ENCODE data around the gene VPS39.

DNA sequence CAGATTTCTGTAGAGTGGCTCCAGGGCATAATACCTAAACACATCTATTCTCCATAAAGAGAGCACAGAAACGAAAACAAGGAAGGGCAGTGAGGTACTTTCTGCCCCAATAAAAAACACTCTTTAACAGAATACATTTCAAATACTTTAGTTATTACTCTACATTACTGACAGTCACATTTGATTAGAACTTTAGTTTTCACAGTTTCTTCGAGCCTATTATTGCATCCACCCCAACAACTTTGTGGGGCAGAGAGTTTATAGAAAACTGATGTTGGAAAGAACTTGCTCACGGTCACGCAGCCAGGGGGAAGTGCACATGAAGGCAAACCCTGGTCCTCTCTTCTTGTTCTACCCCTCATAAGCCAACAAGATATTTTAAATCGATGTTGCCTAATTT, 9.0 kb downstream of the VPS39 start:
- TF ChIP-seq, protein P1, sequence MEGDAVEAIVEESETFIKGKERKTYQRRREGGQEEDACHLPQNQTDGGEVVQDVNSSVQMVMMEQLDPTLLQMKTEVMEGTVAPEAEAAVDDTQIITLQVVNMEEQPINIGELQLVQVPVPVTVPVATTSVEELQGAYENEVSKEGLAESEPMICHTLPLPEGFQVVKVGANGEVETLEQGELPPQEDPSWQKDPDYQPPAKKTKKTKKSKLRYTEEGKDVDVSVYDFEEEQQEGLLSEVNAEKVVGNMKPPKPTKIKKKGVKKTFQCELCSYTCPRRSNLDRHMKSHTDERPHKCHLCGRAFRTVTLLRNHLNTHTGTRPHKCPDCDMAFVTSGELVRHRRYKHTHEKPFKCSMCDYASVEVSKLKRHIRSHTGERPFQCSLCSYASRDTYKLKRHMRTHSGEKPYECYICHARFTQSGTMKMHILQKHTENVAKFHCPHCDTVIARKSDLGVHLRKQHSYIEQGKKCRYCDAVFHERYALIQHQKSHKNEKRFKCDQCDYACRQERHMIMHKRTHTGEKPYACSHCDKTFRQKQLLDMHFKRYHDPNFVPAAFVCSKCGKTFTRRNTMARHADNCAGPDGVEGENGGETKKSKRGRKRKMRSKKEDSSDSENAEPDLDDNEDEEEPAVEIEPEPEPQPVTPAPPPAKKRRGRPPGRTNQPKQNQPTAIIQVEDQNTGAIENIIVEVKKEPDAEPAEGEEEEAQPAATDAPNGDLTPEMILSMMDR (IDR thresholded peaks at IDR 0.05), result no peak
- no peak for TF ChIP-seq POLR2AphosphoS5 (IDR thresholded peaks at IDR 0.05; ENCODE audit: low read depth, low read length)
- TF ChIP-seq, protein P2, sequence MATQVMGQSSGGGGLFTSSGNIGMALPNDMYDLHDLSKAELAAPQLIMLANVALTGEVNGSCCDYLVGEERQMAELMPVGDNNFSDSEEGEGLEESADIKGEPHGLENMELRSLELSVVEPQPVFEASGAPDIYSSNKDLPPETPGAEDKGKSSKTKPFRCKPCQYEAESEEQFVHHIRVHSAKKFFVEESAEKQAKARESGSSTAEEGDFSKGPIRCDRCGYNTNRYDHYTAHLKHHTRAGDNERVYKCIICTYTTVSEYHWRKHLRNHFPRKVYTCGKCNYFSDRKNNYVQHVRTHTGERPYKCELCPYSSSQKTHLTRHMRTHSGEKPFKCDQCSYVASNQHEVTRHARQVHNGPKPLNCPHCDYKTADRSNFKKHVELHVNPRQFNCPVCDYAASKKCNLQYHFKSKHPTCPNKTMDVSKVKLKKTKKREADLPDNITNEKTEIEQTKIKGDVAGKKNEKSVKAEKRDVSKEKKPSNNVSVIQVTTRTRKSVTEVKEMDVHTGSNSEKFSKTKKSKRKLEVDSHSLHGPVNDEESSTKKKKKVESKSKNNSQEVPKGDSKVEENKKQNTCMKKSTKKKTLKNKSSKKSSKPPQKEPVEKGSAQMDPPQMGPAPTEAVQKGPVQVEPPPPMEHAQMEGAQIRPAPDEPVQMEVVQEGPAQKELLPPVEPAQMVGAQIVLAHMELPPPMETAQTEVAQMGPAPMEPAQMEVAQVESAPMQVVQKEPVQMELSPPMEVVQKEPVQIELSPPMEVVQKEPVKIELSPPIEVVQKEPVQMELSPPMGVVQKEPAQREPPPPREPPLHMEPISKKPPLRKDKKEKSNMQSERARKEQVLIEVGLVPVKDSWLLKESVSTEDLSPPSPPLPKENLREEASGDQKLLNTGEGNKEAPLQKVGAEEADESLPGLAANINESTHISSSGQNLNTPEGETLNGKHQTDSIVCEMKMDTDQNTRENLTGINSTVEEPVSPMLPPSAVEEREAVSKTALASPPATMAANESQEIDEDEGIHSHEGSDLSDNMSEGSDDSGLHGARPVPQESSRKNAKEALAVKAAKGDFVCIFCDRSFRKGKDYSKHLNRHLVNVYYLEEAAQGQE (IDR thresholded peaks at IDR 0.05; ENCODE audit: insufficient read depth in 1 of 2, low read depth in 2 of 2, low read length in 1 of 2), result no peak

Data from Panc1 (cell line).